HepG2 (cell line): ENCODE results near the gene PREP. TPM values are rescaled to one million over a fixed set of nuclear protein-coding genes. Genes with fewer than 3 reads are reported as not detected.

Experiments
- ATAC-seq: fragments of 200-7000 bp; cut with Tn5 transposase; 3 replicates; pipeline ENCODE4 v1.9.1; 2020; ENCODE audit warnings: mild to moderate bottlenecking, moderate library complexity
- BruUV-seq: library from RNA; stranded (reverse); fragments of 400-500 nt; replicated peaks from 2 replicates; lab custom pipeline; 2021; lab: Mats Ljungman, UMichigan
- CTCF ChIA-PET: fragments of 300-600 bp; formaldehyde crosslinking; extraction: SDS; loops from one replicate; lab custom pipeline; 2021; ENCODE audit warnings: low total read pairs, inconsistent platforms, low intra/inter-chr PET ratio; lab: Yijun Ruan, JAX
- POLR2A ChIA-PET: fragments of 350-600 bp; sonication (Branson Sonifier 250); formaldehyde crosslinking; loops from one replicate; lab custom pipeline; 2020; ENCODE audit warnings: antibody characterized with exemption, inconsistent platforms; lab: Yijun Ruan, JAX
- DNase-seq: peaks from one replicate; pipeline ENCODE4 v3.0.0-alpha.2; 2015; ENCODE audit warnings: low spot score
- FAIRE-seq: peaks from 3 replicates; lab custom pipeline; 2011; peaks lifted over from hg19 to GRCh38; lab: Jason Lieb, UNC
- H2AFZ ChIP-seq: one replicate; pipeline ENCODE4 v1.6.1; 2011; ENCODE audit warnings: low read length, inconsistent platforms
- H3K27ac ChIP-seq: fragments of 300-600 bp; 3 replicates; pipeline ENCODE4 v1.8.0; 2011; ENCODE audit warnings: mixed run types, mild to moderate bottlenecking, mixed read lengths, low read length, inconsistent platforms; ENCODE audit not compliant: insufficient read depth; ENCODE audit errors: extremely low read length
- H3K27me3 ChIP-seq, 2 experiments: fragments of 200-600 bp in 1 of 2; 2 replicates in 1 of 2; 3 replicates in 1 of 2; pipeline versions ENCODE4 v1.6.0 to v1.8.0; 2011; ENCODE audit warnings: low read length in 2 of 2, mild to moderate bottlenecking in 2 of 2, moderate library complexity in 2 of 2, inconsistent platforms in 1 of 2; ENCODE audit not compliant: insufficient read depth in 2 of 2, control insufficient read depth in 1 of 2
- H3K36me3 ChIP-seq, 2 experiments: fragments of 200-600 bp in 1 of 2; replicated peaks in 1 of 2; 2 replicates in 1 of 2; 3 replicates in 1 of 2; pipeline versions ENCODE4 v1.5.1 to v1.8.0; 2011; ENCODE audit warnings: low read length in 2 of 2, inconsistent platforms in 1 of 2; ENCODE audit not compliant: insufficient read depth in 2 of 2, control insufficient read depth in 1 of 2
- H3K4me1 ChIP-seq: 2 replicates; pipeline ENCODE4 v1.5.1; 2012; ENCODE audit warnings: low read length, inconsistent platforms; ENCODE audit not compliant: insufficient read depth
- H3K4me2 ChIP-seq: 2 replicates; pipeline ENCODE4 v1.6.0; 2011; ENCODE audit warnings: low read depth, low read length, inconsistent platforms
- H3K4me3 ChIP-seq, 3 experiments: fragments of 200-600 bp in 1 of 3; sonication (generic), shearing (Covaris generic) in 1 of 3; replicated peaks in 1 of 3; 2 replicates each; pipeline ENCODE4 v1.5.1; 2011 to 2016; ENCODE audit warnings: low read length in 3 of 3, inconsistent platforms in 2 of 3, low read depth in 2 of 3, mild to moderate bottlenecking in 2 of 3, control low read depth in 1 of 3, mixed read lengths in 1 of 3; ENCODE audit not compliant: insufficient read depth in 1 of 3
- H3K79me2 ChIP-seq: one replicate; pipeline ENCODE4 v1.6.1; 2011; ENCODE audit warnings: low read length, inconsistent platforms; ENCODE audit not compliant: insufficient read depth
- H3K9ac ChIP-seq: 2 replicates; pipeline ENCODE4 v1.6.0; 2011; ENCODE audit warnings: mild to moderate bottlenecking, low read depth, low read length, inconsistent platforms; ENCODE audit not compliant: insufficient read depth
- H3K9me3 ChIP-seq: 2 replicates; pipeline ENCODE4 v1.5.1; 2012; ENCODE audit warnings: mild to moderate bottlenecking, low read length
- H4K20me1 ChIP-seq: 2 replicates; pipeline ENCODE4 v1.6.0; 2011; ENCODE audit warnings: inconsistent platforms, mild to moderate bottlenecking, low read length, moderate library complexity; ENCODE audit not compliant: insufficient read depth
- BCL6 ChIP-seq: IDR thresholded peaks from 2 replicates; pipeline ENCODE4 v1.6.1; 2016; ENCODE audit warnings: missing genetic modification reagents, missing compliant biosample characterization
- CTCF ChIP-seq: sonication (generic); formaldehyde crosslinking; IDR thresholded peaks from 2 replicates; pipeline ENCODE4 v1.5.0; 2020; ENCODE audit warnings: mild to moderate bottlenecking, missing genetic modification reagents, moderate library complexity
- HOXD1 ChIP-seq: sonication (generic); formaldehyde crosslinking; IDR thresholded peaks from 2 replicates; pipeline ENCODE4 v1.5.0; 2020; ENCODE audit warnings: missing genetic modification reagents
- ONECUT2 ChIP-seq: sonication (generic); formaldehyde crosslinking; IDR thresholded peaks from 2 replicates; pipeline ENCODE4 v1.4.0; 2020; ENCODE audit warnings: missing genetic modification reagents
- TBX3 ChIP-seq: fragments of 450-650 bp; IDR thresholded peaks from 2 replicates; pipeline ENCODE4 v1.6.1; 2017; ENCODE audit warnings: antibody characterized with exemption, mild to moderate bottlenecking, inconsistent platforms, borderline replicate concordance
- ZIK1 ChIP-seq: sonication (generic); formaldehyde crosslinking; IDR thresholded peaks from 2 replicates; pipeline ENCODE4 v1.5.0; 2020; ENCODE audit warnings: mild to moderate bottlenecking, low read depth, missing genetic modification reagents, borderline replicate concordance
- ZNF20 ChIP-seq: sonication (generic); formaldehyde crosslinking; IDR thresholded peaks from 2 replicates; pipeline ENCODE4 v1.4.0; 2020; ENCODE audit warnings: mild to moderate bottlenecking, moderate library complexity, missing genetic modification reagents
- ZNF33A ChIP-seq: sonication (generic); formaldehyde crosslinking; IDR thresholded peaks from 2 replicates; pipeline ENCODE4 v1.5.1; 2020; ENCODE audit warnings: missing genetic modification reagents, mild to moderate bottlenecking, moderate library complexity, borderline replicate concordance
- ZNF564 ChIP-seq: sonication (generic); formaldehyde crosslinking; IDR thresholded peaks from 2 replicates; pipeline ENCODE4 v1.8.1; 2023; ENCODE audit warnings: mild to moderate bottlenecking, missing genetic modification reagents
- ZNF589 ChIP-seq: sonication (generic); formaldehyde crosslinking; conservative IDR thresholded peaks from 2 replicates; pipeline ENCODE4 v1.8.0; 2022; ENCODE audit warnings: mild to moderate bottlenecking, moderate library complexity, missing genetic modification reagents
- ZNF644 ChIP-seq: IDR thresholded peaks from 2 replicates; pipeline ENCODE4 v1.6.1; 2016; ENCODE audit warnings: low read depth
- ZNF704 ChIP-seq: sonication (generic); formaldehyde crosslinking; IDR thresholded peaks from 2 replicates; pipeline ENCODE4 v1.8.1; 2023; ENCODE audit warnings: mild to moderate bottlenecking, inconsistent platforms, moderate library complexity, missing genetic modification reagents, borderline replicate concordance
- ZNF792 ChIP-seq: IDR thresholded peaks from 2 replicates; pipeline ENCODE4 v1.6.1; 2016
- WGBS: methylation state at CpG from one replicate; pipeline ENCODE4 v1.1.6; 2017; ENCODE audit warnings: low lambda C conversion rate; 5-methylcytosine and 5-hydroxymethylcytosine counted together
- in situ Hi-C: cut with HindIII; loops from 2 replicates; pipeline ENCODE4 v1.10.0; 2017; ENCODE audit warnings: low pct_unique_long_range_greater_than_20kb; ENCODE audit not compliant: extremely low pct_ligation_motif_present
- intact Hi-C: fragments of 100-400 bp; cut with micrococcal nuclease; formaldehyde crosslinking; loops from one replicate; pipeline ENCODE4 v1.10.0; 2022; ENCODE audit not compliant: unreplicated experiment
- polyA plus RNA-seq, 8 experiments: library from polyadenylated mRNA; depleted of rRNA in 3 of 8; stranded (reverse) in 7 of 8; unstranded in 1 of 8; fragments of >200 nt; fragmentation: Illumina TruSeq in 4 of 8; extraction: Trizol in 4 of 8; gene quantifications; 2 replicates each; pipeline versions ENCODE4 v1.2.1 to v1.2.3, GENCODE V29; 2011 to 2016; ENCODE audit warnings: low read depth in 4 of 8, missing spikeins in 1 of 8, mixed read lengths in 1 of 8; ENCODE audit not compliant: insufficient read depth in 1 of 8
- total RNA-seq, 5 experiments: library from RNA; depleted of rRNA; stranded (reverse); fragments of >200 nt; fragmentation: Illumina TruSeq; extraction: Trizol; gene quantifications; 2 replicates each; pipeline ENCODE4 v1.2.3, GENCODE V29; 2016; ENCODE audit warnings: low read depth in 1 of 5

The PREP gene
- total and polyA plus RNA-seq, 2 of the 13 experiments (the other 11 are each of a cell fraction or from before 2014, with no cell fraction given) = 12.6 to 15.9 TPM

GRCh38 chr6:105348897-105349296 is 54.0 kb downstream of the PREP start:
- H3K27ac ChIP-seq = no peak overlapping the region
- H3K27me3 ChIP-seq = no peaks in the 10 kb centered on the region
- H3K9me3 ChIP-seq = no peaks in the 10 kb centered on the region
- in situ Hi-C loops = no loop called here
- ATAC-seq = no peak
- TF ChIP-seq ONECUT2 (CRISPR knock-in tag) (no peak), ZNF644 (CRISPR knock-in tag) (no peak), ZNF33A (CRISPR knock-in tag) (no peak), ZNF792 (no peak), ZNF704 (CRISPR knock-in tag) (no peak), HOXD1 (CRISPR knock-in tag) (no peak), ZIK1 (CRISPR knock-in tag) (no peak), ZNF20 (CRISPR knock-in tag) (no peak), ZNF564 (no peak), CTCF (CRISPR knock-in tag) (no peak), BCL6 (CRISPR knock-in tag) (no peak), ZNF589 (CRISPR knock-in tag) (no peak), TBX3 (no peak)
- TF ChIP-seq, all 625 proteins: peak for 0
- FAIRE-seq (no peak), DNase-seq (no peak)
- Histone ChIP-seq H3K4me2 (no peak overlapping the region), H4K20me1 (no peaks in the 10 kb centered on the region), H3K36me3 (peaks cover 7 to 35% of the 10 kb centered on the region in 2 experiments), H3K9ac (no peak overlapping the region), H2AFZ (no peak overlapping the region), H3K79me2 (no peaks in the 10 kb centered on the region), H3K4me3 (no peak overlapping the region), H3K4me1 (no peaks in the 10 kb centered on the region)
- CTCF ChIA-PET = no interaction called here
- POLR2A ChIA-PET = no interaction called here
- intact Hi-C loops = no loop called here
- BruUV-seq = no TSS peak
- WGBS = 100% methylated on average over 1 of the region's 1 CpG
